H1 (cell line): ENCODE results near the gene BPIFB2. TPM values are rescaled to one million over a fixed set of nuclear protein-coding genes. Genes with fewer than 3 reads are reported as not detected.

Experiments used
- CTCF ChIA-PET: fragments of 300-600 bp; sonication (Branson Sonifier 250); formaldehyde crosslinking; loops from one replicate; lab custom pipeline; 2021; ENCODE audit not compliant: partially characterized antibody; lab: Charles Lee
- POLR2A ChIA-PET: fragments of 300-600 bp; sonication (Branson Sonifier 250); formaldehyde crosslinking; loops from one replicate; lab custom pipeline; 2021; ENCODE audit warnings: inconsistent platforms; ENCODE audit not compliant: partially characterized antibody; lab: Charles Lee
- DNase-seq, 2 experiments: peaks; one replicate each; pipeline versions ENCODE4 v3.0.0 to v3.0.0-alpha.2; 2010 to 2022; ENCODE audit warnings: low spot score in 2 of 2, low read depth in 1 of 2, mixed read lengths in 1 of 2
- FAIRE-seq: peaks from 2 replicates; lab custom pipeline; 2011; peaks lifted over from hg19 to GRCh38; lab: Jason Lieb, UNC
- H2AFZ ChIP-seq: 2 replicates; pipeline ENCODE4 v1.8.1; 2012; ENCODE audit warnings: low read length, inconsistent platforms
- H2AK5ac ChIP-seq: 2 replicates; pipeline ENCODE4 v1.6.1; 2013; ENCODE audit warnings: low read depth, low read length
- H2BK120ac ChIP-seq: replicated peaks from 2 replicates; pipeline ENCODE3; 2013; ENCODE audit warnings: low read depth, low read length, inconsistent platforms
- H2BK12ac ChIP-seq: 2 replicates; pipeline ENCODE4 v1.6.1; 2013; ENCODE audit warnings: low read depth, low read length
- H2BK15ac ChIP-seq: 2 replicates; pipeline ENCODE4 v1.6.1; 2013; ENCODE audit warnings: low read length
- H2BK20ac ChIP-seq: 2 replicates; pipeline ENCODE4 v1.6.1; 2013; ENCODE audit warnings: low read length
- H2BK5ac ChIP-seq: 2 replicates; pipeline ENCODE4 v1.6.1; 2013; ENCODE audit warnings: low read depth, low read length
- H3K14ac ChIP-seq: 2 replicates; pipeline ENCODE4 v1.6.1; 2013; ENCODE audit warnings: inconsistent platforms; ENCODE audit not compliant: insufficient read length
- H3K18ac ChIP-seq: 2 replicates; pipeline ENCODE4 v1.6.1; 2013; ENCODE audit warnings: low read length; ENCODE audit errors: extremely low read depth
- H3K23ac ChIP-seq: 2 replicates; pipeline ENCODE4 v1.6.1; 2013; ENCODE audit warnings: inconsistent platforms; ENCODE audit not compliant: insufficient read length
- H3K23me2 ChIP-seq: 2 replicates; pipeline ENCODE4 v1.6.1; 2013; ENCODE audit warnings: low read depth, low read length
- H3K27ac ChIP-seq: 2 replicates; pipeline ENCODE4 v1.6.1; 2011; ENCODE audit warnings: low read depth, low read length, inconsistent platforms
- H3K27me3 ChIP-seq, 4 experiments: replicated peaks in 1 of 4; 1 replicate in 1 of 4; 2 replicates in 3 of 4; pipeline versions ENCODE4 v1.6.1 to v1.8.1; 2011 to 2013; ENCODE audit warnings: low read length in 3 of 4, mild to moderate bottlenecking in 3 of 4, inconsistent platforms in 2 of 4, mixed read lengths in 2 of 4, moderate library complexity in 1 of 4; ENCODE audit not compliant: control insufficient read depth in 3 of 4, insufficient read depth in 3 of 4; ENCODE audit errors: extremely low read depth in 1 of 4
- H3K36me3 ChIP-seq, 4 experiments: 2 replicates each; pipeline versions ENCODE4 v1.6.1 to v1.8.1; 2011 to 2013; ENCODE audit warnings: mild to moderate bottlenecking in 4 of 4, low read length in 3 of 4, moderate library complexity in 2 of 4, control low read depth in 1 of 4, inconsistent platforms in 1 of 4; ENCODE audit not compliant: insufficient read depth in 4 of 4, control insufficient read depth in 2 of 4
- H3K4ac ChIP-seq: replicated peaks from 2 replicates; pipeline ENCODE3; 2013; ENCODE audit warnings: low read length, low read depth, mixed read lengths, inconsistent platforms; ENCODE audit not compliant: insufficient read length
- H3K4me1 ChIP-seq, 4 experiments: replicated peaks in 1 of 4; 1 replicate in 1 of 4; 2 replicates in 3 of 4; pipeline versions ENCODE4 v1.6.1 to v1.8.1; 2011 to 2013; ENCODE audit warnings: low read length in 3 of 4, inconsistent platforms in 2 of 4, mixed read lengths in 1 of 4; ENCODE audit not compliant: insufficient read depth in 4 of 4, control insufficient read depth in 3 of 4
- H3K4me2 ChIP-seq, 2 experiments: 2 replicates each; pipeline versions ENCODE4 v1.6.1 to v1.8.1; 2011 to 2013; ENCODE audit warnings: low read depth in 2 of 2, low read length in 2 of 2, control low read depth in 1 of 2, inconsistent platforms in 1 of 2, mild to moderate bottlenecking in 1 of 2; ENCODE audit not compliant: insufficient read depth in 1 of 2
- H3K4me3 ChIP-seq, 4 experiments: fragments of 200-600, 300-600 bp in 1 of 4; sonication (generic), shearing (Covaris generic), sonication (Bioruptor Twin) in 1 of 4; 2 replicates each; pipeline versions ENCODE4 v1.5.1 to v1.8.1; 2011 to 2016; ENCODE audit warnings: low read length in 4 of 4, low read depth in 3 of 4, control low read depth in 2 of 4, inconsistent platforms in 2 of 4, mild to moderate bottlenecking in 2 of 4, mixed read lengths in 1 of 4, moderate library complexity in 1 of 4; ENCODE audit not compliant: insufficient read depth in 2 of 4; ENCODE audit errors: extremely low read depth in 1 of 4
- H3K56ac ChIP-seq: replicated peaks from 2 replicates; pipeline ENCODE3; 2013; ENCODE audit warnings: low read depth, mild to moderate bottlenecking, mixed read lengths, low read length, inconsistent platforms; ENCODE audit not compliant: insufficient read length
- H3K79me1 ChIP-seq: 2 replicates; pipeline ENCODE4 v1.6.1; 2013; ENCODE audit warnings: low read depth, low read length, control low read depth
- H3K79me2 ChIP-seq, 2 experiments: 2 replicates each; pipeline versions ENCODE4 v1.6.1 to v1.8.1; 2012 to 2013; ENCODE audit warnings: low read length in 2 of 2, mild to moderate bottlenecking in 2 of 2, inconsistent platforms in 1 of 2; ENCODE audit not compliant: insufficient read depth in 2 of 2, control insufficient read depth in 1 of 2
- H3K9ac ChIP-seq, 4 experiments: replicated peaks in 1 of 4; 1 replicate in 1 of 4; 2 replicates in 3 of 4; pipeline versions ENCODE4 v1.6.1 to v1.8.1; 2011 to 2013; ENCODE audit warnings: low read depth in 3 of 4, low read length in 3 of 4, control low read depth in 2 of 4, mild to moderate bottlenecking in 2 of 4, moderate library complexity in 2 of 4, inconsistent platforms in 1 of 4; ENCODE audit errors: extremely low read depth in 1 of 4
- H3K9me3 ChIP-seq, 2 experiments: 2 replicates each; pipeline versions ENCODE4 v1.6.1 to v1.8.1; 2012 to 2013; ENCODE audit warnings: mild to moderate bottlenecking in 2 of 2, moderate library complexity in 2 of 2, control low read depth in 1 of 2, inconsistent platforms in 1 of 2, low read depth in 1 of 2, low read length in 1 of 2, mixed read lengths in 1 of 2; ENCODE audit not compliant: insufficient read depth in 2 of 2
- H4K20me1 ChIP-seq, 2 experiments: replicated peaks in 1 of 2; 2 replicates each; pipeline versions ENCODE3 to v1.8.1; 2011 to 2013; ENCODE audit warnings: inconsistent platforms in 2 of 2, low read length in 2 of 2, mild to moderate bottlenecking in 1 of 2; ENCODE audit not compliant: insufficient read depth in 2 of 2, control insufficient read depth in 1 of 2
- H4K5ac ChIP-seq: 2 replicates; pipeline ENCODE4 v1.6.1; 2013; ENCODE audit warnings: low read length, low read depth, mixed read lengths, inconsistent platforms; ENCODE audit not compliant: insufficient read length
- H4K8ac ChIP-seq: 2 replicates; pipeline ENCODE4 v1.8.0; 2013; ENCODE audit warnings: mild to moderate bottlenecking, moderate library complexity, low read length, inconsistent platforms; ENCODE audit not compliant: insufficient read depth; ENCODE audit errors: extremely low read depth
- H4K91ac ChIP-seq: replicated peaks from 2 replicates; pipeline ENCODE3; 2013; ENCODE audit warnings: low read length, mixed read lengths, inconsistent platforms; ENCODE audit not compliant: insufficient read length
- CTCF ChIP-seq, 3 experiments: IDR thresholded peaks; 1 replicate in 2 of 3; 2 replicates in 1 of 3; pipeline versions ENCODE4 v1.5.1 to v1.6.1; 2011; ENCODE audit warnings: low read length in 3 of 3, mild to moderate bottlenecking in 3 of 3, inconsistent platforms in 2 of 3, low read depth in 1 of 3, moderate library complexity in 1 of 3; ENCODE audit not compliant: insufficient read depth in 1 of 3; ENCODE audit errors: control extremely low read depth in 1 of 3
- JUN ChIP-seq: IDR thresholded peaks from 2 replicates; pipeline ENCODE4 v1.6.1; 2011; ENCODE audit warnings: low read depth, mild to moderate bottlenecking, improper control_type of control experiment, low read length
- NANOG ChIP-seq: IDR thresholded peaks from 2 replicates; pipeline ENCODE4 v1.6.1; 2011; ENCODE audit warnings: low read length, low read depth, mild to moderate bottlenecking, inconsistent platforms; ENCODE audit not compliant: insufficient read depth, poor library complexity, severe bottlenecking
- RXRA ChIP-seq: IDR thresholded peaks from 2 replicates; pipeline ENCODE4 v1.6.1; 2011; ENCODE audit warnings: low read depth, mild to moderate bottlenecking, low read length, moderate library complexity; ENCODE audit not compliant: insufficient read depth
- SAP30 ChIP-seq: fragments of 300-600 bp; sonication (generic); IDR thresholded peaks from 2 replicates; pipeline ENCODE4 v1.7.1; 2012; ENCODE audit warnings: low read length, moderate library complexity, mild to moderate bottlenecking, inconsistent platforms; ENCODE audit not compliant: insufficient read depth, insufficient replicate concordance
- TAF1 ChIP-seq: IDR thresholded peaks from 2 replicates; pipeline ENCODE4 v1.6.1; 2011; ENCODE audit warnings: mild to moderate bottlenecking, low read depth, low read length
- TCF12 ChIP-seq: IDR thresholded peaks from 2 replicates; pipeline ENCODE4 v1.6.1; 2011; ENCODE audit warnings: low read depth, mild to moderate bottlenecking, low read length
- whole genome bisulfite sequencing, 2 experiments: shearing (Covaris generic) in 1 of 2; methylation state at CpG; one replicate each; pipeline versions ENCODE4 v1.1.6 to v1.1.7; 2013 to 2015; ENCODE audit warnings: low lambda C conversion rate in 2 of 2, mixed read lengths in 2 of 2, inconsistent platforms in 1 of 2, low coverage in 1 of 2, missing lambda C conversion rate in 1 of 2; ENCODE audit not compliant: insufficient replicate concordance in 2 of 2, insufficient coverage in 1 of 2, insufficient read length in 1 of 2; ENCODE audit errors: extremely low coverage in 1 of 2, missing lambda C conversion rate in 1 of 2; 5-methylcytosine and 5-hydroxymethylcytosine counted together
- polyA plus RNA-seq, 7 experiments: library from polyadenylated mRNA; depleted of rRNA in 3 of 7; stranded (reverse) in 5 of 7; unstranded in 2 of 7; fragments of >200 nt in 5 of 7; fragments of 200-250 nt in 2 of 7; gene quantifications; 1 replicate in 5 of 7; 2 replicates in 1 of 7; 4 replicates in 1 of 7; pipeline versions ENCODE4 v1.2.1 to v1.2.3, GENCODE V29; 2011 to 2013; ENCODE audit warnings: missing spikeins in 2 of 7, mixed read lengths in 2 of 7
- total RNA-seq: library from RNA; stranded (reverse); fragmentation: NEBNext Ultra II Directional; extraction: Animal tissue kit (Norgen Biotek cat#: 25700); gene quantifications from 2 replicates; pipeline ENCODE4 v1.2.1, GENCODE V29; 2021
- TF ChIP-seq, protein P1 (sequence below): IDR thresholded peaks from 2 replicates; pipeline ENCODE4 v1.6.1; 2011; ENCODE audit warnings: low read depth, mild to moderate bottlenecking, low read length; ENCODE audit not compliant: insufficient read depth

Gene BPIFB2
- total and polyA plus RNA-seq, 2 of the 8 experiments (the other 6 are each of a cell fraction or from before 2014, with no cell fraction given): not detected

GRCh38 chr20:32959351-32960221 is 47.9 kb upstream of the BPIFB2 start:
- Histone ChIP-seq H3K23me2 (no peaks in the 10 kb centered on the region), H3K36me3 (no peaks in the 10 kb centered on the region), H3K4ac (no peak overlapping the region), H3K27ac (no peak overlapping the region), H3K79me2 (no peaks in the 10 kb centered on the region), H3K56ac (no peak overlapping the region), H3K23ac (no peak overlapping the region), H2AFZ (no peak overlapping the region), H4K8ac (no peak overlapping the region), H4K91ac (no peak overlapping the region), H3K18ac (no peak overlapping the region), H3K4me2 (no peak overlapping the region), H3K9me3 (peaks cover 0 to 5% of the 10 kb centered on the region in 2 experiments; a peak in 1 of 4 replicates), H2BK20ac (no peak overlapping the region), H4K20me1 (no peaks in the 10 kb centered on the region), H3K4me3 (no peak overlapping the region), H4K5ac (no peak overlapping the region), H2BK12ac (no peak overlapping the region), H3K9ac (no peak overlapping the region), H2AK5ac (no peak overlapping the region), H3K79me1 (no peaks in the 10 kb centered on the region), H3K4me1 (no peaks in the 10 kb centered on the region; a peak in 1 of 7 replicates), H3K27me3 (peaks cover 0 to 4% (median 0%) of the 10 kb centered on the region in 4 experiments; a peak in 3 of 7 replicates), H2BK120ac (no peak overlapping the region), H2BK5ac (no peak overlapping the region), H3K14ac (no peak overlapping the region), H2BK15ac (no peak overlapping the region)
- ChIA-PET POLR2A (no interaction called here), CTCF (interaction anchor here (0.5 to 1.8 kb wide), 4 partner anchors 14 to 291 kb away, joined by 3 to 13 read pairs (median 4); no protein-coding TSS in a partner anchor)
- 83% methylated on average over 14 of the region's 14 CpGs; no CpG with 5 or more reads in 1 of the 2 experiments for WGBS, 2 experiments
- DNase-seq (peak in 1 of 2 experiments; percentile 45), FAIRE-seq (no peak)
- TF ChIP-seq NANOG: no peak
- no peak for TF ChIP-seq SAP30
- TF ChIP-seq CTCF (IDR thresholded peaks at IDR 0.05; ENCODE audit: control extremely low read depth in 1 of 3, insufficient read depth in 1 of 3, low read depth in 1 of 3, low read length in 3 of 3): no peak
- TF ChIP-seq JUN: no peak
- TF ChIP-seq, protein P1, sequence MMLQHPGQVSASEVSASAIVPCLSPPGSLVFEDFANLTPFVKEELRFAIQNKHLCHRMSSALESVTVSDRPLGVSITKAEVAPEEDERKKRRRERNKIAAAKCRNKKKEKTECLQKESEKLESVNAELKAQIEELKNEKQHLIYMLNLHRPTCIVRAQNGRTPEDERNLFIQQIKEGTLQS: no peak
- TF ChIP-seq TCF12: no peak
- TF ChIP-seq RXRA: no peak
- no peak for TF ChIP-seq TAF1
